ENCODE data around the gene CDK6. TPM values are rescaled to one million over a fixed set of nuclear protein-coding genes. Genes with fewer than 3 reads are reported as not detected.

Gene CDK6
- total and polyA plus RNA-seq, 2 of the 8 experiments (the other 6 are each of a cell fraction or from before 2014, with no cell fraction given): 5.9 to 18.9 TPM

DNA sequence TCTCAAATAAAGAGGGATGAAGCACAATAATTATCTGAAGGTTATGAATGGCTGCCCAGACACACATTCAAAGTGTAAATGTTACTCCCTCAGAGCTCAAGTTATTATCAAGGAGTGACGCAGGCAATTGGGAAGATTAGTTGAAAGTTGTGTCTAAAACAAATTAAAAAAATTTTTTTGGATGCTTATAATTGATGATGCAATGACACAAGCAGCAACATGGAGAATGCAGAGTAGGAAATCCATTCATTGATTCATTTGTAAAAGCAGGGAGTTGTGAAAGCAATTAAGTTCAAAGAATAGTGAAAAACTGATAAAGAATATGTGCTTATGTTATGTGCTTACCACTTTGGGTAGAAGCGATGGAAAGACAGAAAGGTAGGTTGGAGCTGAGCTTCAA, 120.4 kb downstream of the CDK6 start (continued):
- TF ChIP-seq RXRA (IDR thresholded peaks at IDR 0.05; ENCODE audit: insufficient read depth, low read depth, low read length): no peak
- TF ChIP-seq CHD2 (IDR thresholded peaks at IDR 0.05; ENCODE audit: low read length): no peak
- no peak for TF ChIP-seq KDM4A (IDR thresholded peaks at IDR 0.05; ENCODE audit: low read depth, low read length, severe bottlenecking)
- no peak for TF ChIP-seq CBX5 (IDR thresholded peaks at IDR 0.05; ENCODE audit: low read depth, low read length)
- no peak for TF ChIP-seq RNF2 (IDR thresholded peaks at IDR 0.05; ENCODE audit: borderline replicate concordance, low read depth, low read length, missing control alignments, poor library complexity, severe bottlenecking)
- no peak for TF ChIP-seq RFX5 (IDR thresholded peaks at IDR 0.05; ENCODE audit: borderline replicate concordance, low read depth, low read length)
- TF ChIP-seq, protein P1, sequence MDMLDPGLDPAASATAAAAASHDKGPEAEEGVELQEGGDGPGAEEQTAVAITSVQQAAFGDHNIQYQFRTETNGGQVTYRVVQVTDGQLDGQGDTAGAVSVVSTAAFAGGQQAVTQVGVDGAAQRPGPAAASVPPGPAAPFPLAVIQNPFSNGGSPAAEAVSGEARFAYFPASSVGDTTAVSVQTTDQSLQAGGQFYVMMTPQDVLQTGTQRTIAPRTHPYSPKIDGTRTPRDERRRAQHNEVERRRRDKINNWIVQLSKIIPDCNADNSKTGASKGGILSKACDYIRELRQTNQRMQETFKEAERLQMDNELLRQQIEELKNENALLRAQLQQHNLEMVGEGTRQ (IDR thresholded peaks at IDR 0.05; ENCODE audit: low read length): no peak

All from H1 (cell line).